HepG2 (cell line): ENCODE measurements around the gene NFS1. TPM values are rescaled to one million over a fixed set of nuclear protein-coding genes. Genes with fewer than 3 reads are reported as not detected.

ENCODE experiments used
- AKNA ChIP-seq: sonication (generic); formaldehyde crosslinking; IDR thresholded peaks from 2 replicates; pipeline ENCODE4 v1.4.0; 2020; ENCODE audit warnings: missing genetic modification reagents, borderline replicate concordance
- ATF4 ChIP-seq, 2 experiments: fragments of 450-650 bp in 1 of 2; sonication (generic) in 1 of 2; formaldehyde crosslinking; IDR thresholded peaks; 2 replicates each; pipeline versions ENCODE4 v1.5.0 to v1.8.0; 2020 to 2022; ENCODE audit warnings: mild to moderate bottlenecking in 1 of 2, missing genetic modification reagents in 1 of 2
- BATF2 ChIP-seq: sonication (generic); formaldehyde crosslinking; IDR thresholded peaks from 2 replicates; pipeline ENCODE4 v1.8.0; 2022; ENCODE audit warnings: mild to moderate bottlenecking, missing genetic modification reagents, moderate library complexity
- MATR3 ChIP-seq: sonication (generic); formaldehyde crosslinking; IDR thresholded peaks from 2 replicates; pipeline ENCODE4 v1.4.0; 2020; ENCODE audit warnings: missing genetic modification reagents
- MIER2 ChIP-seq: IDR thresholded peaks from 2 replicates; pipeline ENCODE4 v1.6.1; 2016; ENCODE audit warnings: missing biosample characterization, missing genetic modification reagents
- NONO ChIP-seq, 2 experiments: fragments of 450-650 bp in 1 of 2; sonication (generic) in 1 of 2; formaldehyde crosslinking in 1 of 2; IDR thresholded peaks in 1 of 2; conservative IDR thresholded peaks in 1 of 2; 2 replicates each; pipeline versions ENCODE4 v1.6.1 to v1.8.0; 2017 to 2022; ENCODE audit warnings: mild to moderate bottlenecking in 1 of 2, missing genetic modification reagents in 1 of 2, moderate library complexity in 1 of 2
- POLR2AphosphoS2 ChIP-seq: IDR thresholded peaks from 2 replicates; pipeline ENCODE4 v1.6.1; 2011; ENCODE audit warnings: low read depth, low read length, improper control_type of control experiment
- POLR2G ChIP-seq: fragments of 200-400 bp; formaldehyde crosslinking; IDR thresholded peaks from 2 replicates; pipeline ENCODE4 v1.6.1; 2018; ENCODE audit warnings: mild to moderate bottlenecking, low read depth, low read length, moderate library complexity
- PRPF4 ChIP-seq: fragments of 200-400 bp; formaldehyde crosslinking; IDR thresholded peaks from 2 replicates; pipeline ENCODE4 v1.6.1; 2016; ENCODE audit warnings: low read length, low read depth; ENCODE audit not compliant: poor library complexity, severe bottlenecking
- ZBTB33 ChIP-seq: sonication (generic); formaldehyde crosslinking; IDR thresholded peaks from 2 replicates; pipeline ENCODE4 v1.4.0; 2020; ENCODE audit warnings: missing genetic modification reagents
- ZFP62 ChIP-seq: sonication (generic); formaldehyde crosslinking; IDR thresholded peaks from 2 replicates; pipeline ENCODE4 v1.4.0; 2020; ENCODE audit warnings: missing genetic modification reagents
- ZNF275 ChIP-seq: sonication (generic); formaldehyde crosslinking; IDR thresholded peaks from 2 replicates; pipeline ENCODE4 v1.8.0; 2022; ENCODE audit warnings: missing genetic modification reagents, mild to moderate bottlenecking, inconsistent platforms, borderline replicate concordance
- ZNF362 ChIP-seq: sonication (generic); formaldehyde crosslinking; IDR thresholded peaks from 2 replicates; pipeline ENCODE4 v1.4.0; 2020; ENCODE audit warnings: missing genetic modification reagents, mild to moderate bottlenecking, borderline replicate concordance
- ZNF510 ChIP-seq: sonication (generic); formaldehyde crosslinking; IDR thresholded peaks from 2 replicates; pipeline ENCODE4 v1.4.0; 2020; ENCODE audit warnings: low read depth, mild to moderate bottlenecking, missing genetic modification reagents
- ZNF562 ChIP-seq: sonication (generic); formaldehyde crosslinking; IDR thresholded peaks from 2 replicates; pipeline ENCODE4 v1.8.0; 2022; ENCODE audit warnings: missing genetic modification reagents, borderline replicate concordance
- polyA plus RNA-seq, 8 experiments: library from polyadenylated mRNA; depleted of rRNA in 3 of 8; stranded (reverse) in 7 of 8; unstranded in 1 of 8; fragments of >200 nt; fragmentation: Illumina TruSeq in 4 of 8; extraction: Trizol in 4 of 8; gene quantifications; 2 replicates each; pipeline versions ENCODE4 v1.2.1 to v1.2.3, GENCODE V29; 2011 to 2016; ENCODE audit warnings: low read depth in 4 of 8, missing spikeins in 1 of 8, mixed read lengths in 1 of 8; ENCODE audit not compliant: insufficient read depth in 1 of 8
- total RNA-seq, 5 experiments: library from RNA; depleted of rRNA; stranded (reverse); fragments of >200 nt; fragmentation: Illumina TruSeq; extraction: Trizol; gene quantifications; 2 replicates each; pipeline ENCODE4 v1.2.3, GENCODE V29; 2016; ENCODE audit warnings: low read depth in 1 of 5

NFS1 gene
- total and polyA plus RNA-seq, 2 of the 13 experiments (the other 11 are each of a cell fraction or from before 2014, with no cell fraction given): 65.9 to 88.1 TPM

GRCh38 chr20:35731862-35732643 lies 32.9 kb upstream of the NFS1 start (continued):
- TF ChIP-seq ZNF275 (CRISPR knock-in tag) (no peak), NONO (IDR thresholded peaks at IDR 0.05) (0 out of 2 replicates have a peak, but pooled peaks have one; percentile 65), NONO (CRISPR knock-in tag; conservative IDR thresholded peaks at IDR 0.05) (peak; percentile 56; the same call in 1 of the 2 replicates), ATF4 (CRISPR knock-in tag; IDR thresholded peaks at IDR 0.05) (peak; percentile 2 to 41; a peak in 1 of 4 replicates), ZNF510 (CRISPR knock-in tag) (no peak), ZBTB33 (CRISPR knock-in tag) (peak; percentile 72; the same call in 1 of the 2 replicates), POLR2G (peak; percentile 65), AKNA (CRISPR knock-in tag) (peak; percentile 49; the same call in 1 of the 2 replicates), MIER2 (CRISPR knock-in tag) (no peak), PRPF4 (peak; percentile 89), ZNF362 (0 out of 2 replicates have a peak, but pooled peaks have one; percentile 24), ZFP62 (CRISPR knock-in tag) (no peak), BATF2 (CRISPR knock-in tag) (0 out of 2 replicates have a peak, but pooled peaks have one; percentile 40), ZNF562 (CRISPR knock-in tag) (peak; percentile 50; the same call in 1 of the 2 replicates), POLR2AphosphoS2 (0 out of 2 replicates have a peak, but pooled peaks have one; percentile 15), MATR3 (CRISPR knock-in tag) (no peak)
